ENCODE data around the gene SPIRE1.

GRCh38 chr18:12451428-12451827 lies 206.5 kb downstream of the SPIRE1 start:
- TF ChIP-seq CTCF (IDR thresholded peaks at IDR 0.05) (no peak), EP300 (IDR thresholded peaks at IDR 0.05) (no peak)

Data from tibial nerve (tissue), 4 donors.